IPS DF 6.9 (cell line): ENCODE measurements around the gene APOC3.

Source experiments
- DNase-seq: peaks from one replicate; pipeline ENCODE4 v3.0.0-alpha.2; 2013; ENCODE audit warnings: low read depth, low spot score
- H3K27ac ChIP-seq: one replicate; pipeline ENCODE4 v1.5.1; 2013; ENCODE audit warnings: low read length, control low read depth
- H3K27me3 ChIP-seq: 2 replicates; pipeline ENCODE4 v1.6.1; 2013; ENCODE audit warnings: mild to moderate bottlenecking, low read length; ENCODE audit not compliant: control insufficient read depth, insufficient read depth
- H3K36me3 ChIP-seq: 2 replicates; pipeline ENCODE4 v1.6.1; 2013; ENCODE audit warnings: low read length; ENCODE audit not compliant: control insufficient read depth, insufficient read depth
- H3K4me1 ChIP-seq: 2 replicates; pipeline ENCODE4 v1.6.1; 2013; ENCODE audit warnings: low read length; ENCODE audit not compliant: control insufficient read depth, insufficient read depth
- H3K4me3 ChIP-seq: 2 replicates; pipeline ENCODE4 v1.5.1; 2013; ENCODE audit warnings: mild to moderate bottlenecking, low read length
- H3K9me3 ChIP-seq: 2 replicates; pipeline ENCODE4 v1.6.1; 2013; ENCODE audit warnings: low read length, inconsistent platforms; ENCODE audit not compliant: control insufficient read depth, insufficient read depth
- WGBS: extraction: QIAGEN DNeasy Blood & Tissue Kit; methylation state at CpG from one replicate; pipeline ENCODE4 v1.1.7; 2013; ENCODE audit warnings: mixed read lengths, missing lambda C conversion rate; ENCODE audit not compliant: insufficient read length, insufficient coverage; 5-methylcytosine and 5-hydroxymethylcytosine counted together

APOC3 gene

DNA sequence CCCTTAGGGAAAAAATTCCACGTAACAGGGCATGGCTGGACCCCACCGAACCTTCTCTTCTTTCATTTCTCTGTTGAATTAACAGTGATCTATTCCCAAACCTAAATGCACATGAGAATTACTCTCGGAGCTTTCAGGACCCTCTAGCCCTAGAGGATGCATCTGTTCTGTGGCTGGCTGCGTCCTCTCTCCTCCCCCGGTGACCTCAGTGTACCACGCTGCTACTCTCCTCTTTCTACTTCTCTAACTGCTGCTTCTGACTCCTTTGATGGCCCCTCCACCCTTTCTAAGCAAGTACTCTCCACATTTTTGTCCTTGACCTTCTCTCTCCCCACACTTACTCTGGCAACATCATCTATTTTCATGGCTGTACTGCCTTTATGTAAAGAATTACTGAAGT, 19.8 kb downstream of the APOC3 start:
- no peak overlapping the region for H3K4me3 ChIP-seq
- no peaks in the 10 kb centered on the region for H3K9me3 ChIP-seq
- no CpG with 5 or more reads among the region's 6 CpGs for WGBS
- no peak for DNase-seq
- no peaks in the 10 kb centered on the region for H3K27me3 ChIP-seq
- no peaks in the 10 kb centered on the region for H3K4me1 ChIP-seq
- H3K27ac ChIP-seq, result no peak overlapping the region
- peaks cover 19% of the 10 kb centered on the region for H3K36me3 ChIP-seq

DNA sequence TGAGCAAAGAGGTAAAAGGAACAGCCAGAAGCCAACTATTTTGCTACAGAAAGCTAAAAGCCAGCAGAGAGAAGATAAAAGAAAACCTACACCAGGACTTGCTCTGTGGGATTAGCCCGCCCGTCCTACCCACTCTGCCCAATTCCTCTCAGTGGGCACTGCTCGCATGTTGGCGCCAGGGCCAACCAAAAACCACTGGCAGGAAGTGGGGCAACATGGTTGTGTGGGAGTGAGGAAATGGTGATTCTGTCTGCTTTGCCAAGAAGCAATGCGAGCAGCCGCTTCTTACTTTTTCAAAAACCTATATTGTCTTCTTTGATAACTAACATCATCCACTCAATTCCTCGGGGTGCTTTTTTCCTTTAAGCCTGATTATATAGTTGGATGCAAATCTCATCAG, 21.9 kb downstream of the APOC3 start:
- Histone ChIP-seq H3K27ac (no peak overlapping the region), H3K36me3 (peaks cover 11% of the 10 kb centered on the region), H3K4me3 (no peak overlapping the region), H3K4me1 (no peaks in the 10 kb centered on the region), H3K9me3 (no peaks in the 10 kb centered on the region), H3K27me3 (no peaks in the 10 kb centered on the region)
- no CpG with 5 or more reads among the region's 7 CpGs for WGBS
- DNase-seq, result no peak

DNA sequence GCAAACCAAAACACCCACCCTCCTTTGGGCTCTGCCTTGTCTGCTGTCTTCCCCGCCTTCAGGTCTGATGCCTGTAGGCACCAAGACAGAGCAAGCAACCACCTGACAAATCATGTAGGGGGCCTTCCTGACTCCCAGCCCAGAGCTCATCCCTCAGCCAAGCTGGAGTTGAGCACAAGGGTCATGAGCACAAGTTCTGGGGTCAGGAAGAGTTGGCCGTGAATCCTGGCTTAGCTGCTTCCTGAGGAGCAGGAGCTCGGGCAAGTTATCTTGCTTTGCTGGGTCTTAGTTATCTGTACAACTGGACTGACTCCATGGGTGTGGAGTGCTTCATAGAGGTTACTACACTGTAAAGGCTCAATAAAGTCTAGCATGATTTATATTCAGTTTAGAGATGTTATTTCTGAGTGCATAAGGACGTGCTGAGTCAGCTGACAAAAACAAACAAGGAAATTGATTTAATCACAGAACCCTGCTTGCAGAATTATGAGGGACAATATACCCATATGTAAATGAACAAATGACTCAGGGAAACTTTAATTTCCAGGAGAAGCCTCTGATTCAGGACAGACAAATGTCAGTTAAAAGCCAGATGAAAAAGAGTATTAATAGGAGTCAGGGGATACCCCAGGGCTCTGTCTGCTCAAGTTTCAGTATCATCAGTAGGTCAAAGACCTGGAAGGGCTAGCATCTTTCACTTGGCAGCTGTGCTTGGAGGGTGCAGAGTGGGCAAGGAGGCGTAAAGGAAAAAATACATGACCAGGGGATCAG, 22.7 kb downstream of the APOC3 start:
- H3K27me3 ChIP-seq, result no peaks in the 10 kb centered on the region
- H3K27ac ChIP-seq, result no peak overlapping the region
- no peak for DNase-seq
- H3K36me3 ChIP-seq, result peaks cover 4% of the 10 kb centered on the region
- H3K4me1 ChIP-seq, result no peaks in the 10 kb centered on the region
- WGBS, result no CpG with 5 or more reads among the region's 5 CpGs
- H3K4me3 ChIP-seq, result no peak overlapping the region
- no peaks in the 10 kb centered on the region for H3K9me3 ChIP-seq

- Histone ChIP-seq H3K27ac (no peak overlapping the region), H3K4me3 (no peak overlapping the region), H3K9me3 (no peaks in the 10 kb centered on the region), H3K4me1 (no peaks in the 10 kb centered on the region), H3K27me3 (no peaks in the 10 kb centered on the region), H3K36me3 (peaks cover 7% of the 10 kb centered on the region; the same call in 1 of the 2 replicates)
- no peak for DNase-seq
- no CpG with 5 or more reads among the region's 6 CpGs for WGBS
These were observed 23.9 kb downstream of the APOC3 start for GRCh38 chr11:116853461-116854073.

GRCh38 chr11:116855413-116855812, 25.7 kb downstream of the APOC3 start:
- Histone ChIP-seq H3K9me3 (no peaks in the 10 kb centered on the region), H3K36me3 (peaks cover 13% of the 10 kb centered on the region; the same call in 1 of the 2 replicates), H3K4me3 (no peak overlapping the region), H3K4me1 (no peaks in the 10 kb centered on the region), H3K27ac (no peak overlapping the region), H3K27me3 (no peaks in the 10 kb centered on the region)
- no peak for DNase-seq
- WGBS, result no CpG with 5 or more reads among the region's 7 CpGs

DNA sequence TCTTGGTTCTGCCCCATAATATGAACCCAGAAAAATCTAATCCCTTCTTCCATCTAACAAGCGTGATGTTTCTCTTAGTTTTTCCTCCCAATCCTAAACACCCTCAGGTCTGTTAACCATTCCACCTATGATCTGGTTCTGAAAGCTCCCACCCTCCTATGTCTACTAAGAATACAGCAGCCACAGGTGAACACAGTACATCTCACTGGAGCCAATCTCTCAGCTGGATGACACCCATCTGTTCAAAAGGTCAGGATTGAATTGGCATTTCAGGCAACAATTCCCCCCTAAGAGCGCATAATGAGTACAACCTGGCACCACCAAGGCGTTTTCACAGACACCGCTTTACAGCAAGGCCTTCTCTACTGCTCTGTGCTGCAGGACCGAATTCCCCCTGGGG, 26.7 kb downstream of the APOC3 start:
- no peak overlapping the region for H3K27ac ChIP-seq
- no peaks in the 10 kb centered on the region for H3K27me3 ChIP-seq
- no peaks in the 10 kb centered on the region for H3K4me1 ChIP-seq
- no peak for DNase-seq
- peaks cover 16% of the 10 kb centered on the region; the same call in 1 of the 2 replicates for H3K36me3 ChIP-seq
- H3K4me3 ChIP-seq, result no peak overlapping the region
- WGBS, result no CpG with 5 or more reads among the region's 5 CpGs
- H3K9me3 ChIP-seq, result no peaks in the 10 kb centered on the region

GRCh38 chr11:116857316-116857715, 27.6 kb downstream of the APOC3 start:
- Histone ChIP-seq H3K9me3 (no peaks in the 10 kb centered on the region), H3K4me1 (no peaks in the 10 kb centered on the region), H3K36me3 (peaks cover 16% of the 10 kb centered on the region; the same call in 1 of the 2 replicates), H3K27me3 (no peaks in the 10 kb centered on the region), H3K27ac (no peak overlapping the region), H3K4me3 (no peak overlapping the region)
- DNase-seq, result no peak
- WGBS, result no CpG with 5 or more reads among the region's 2 CpGs

- DNase-seq, result no peak
- H3K4me1 ChIP-seq, result no peaks in the 10 kb centered on the region
- no peak overlapping the region for H3K27ac ChIP-seq
- no peaks in the 10 kb centered on the region for H3K27me3 ChIP-seq
- H3K36me3 ChIP-seq, result peaks cover 16% of the 10 kb centered on the region; the same call in 1 of the 2 replicates
- no CpG with 5 or more reads among the region's 7 CpGs for WGBS
- H3K9me3 ChIP-seq, result no peaks in the 10 kb centered on the region
- H3K4me3 ChIP-seq, result no peak overlapping the region
These were observed 28.2 kb downstream of the APOC3 start for GRCh38 chr11:116857936-116858335.

- no CpG with 5 or more reads among the region's 8 CpGs for WGBS
- H3K36me3 ChIP-seq, result peaks cover 16% of the 10 kb centered on the region; the same call in 1 of the 2 replicates
- DNase-seq, result no peak
- H3K4me3 ChIP-seq, result no peak overlapping the region
- no peaks in the 10 kb centered on the region for H3K27me3 ChIP-seq
- H3K27ac ChIP-seq, result no peak overlapping the region
- H3K4me1 ChIP-seq, result no peaks in the 10 kb centered on the region
- H3K9me3 ChIP-seq, result no peaks in the 10 kb centered on the region
These were observed 29.5 kb downstream of the APOC3 start for GRCh38 chr11:116859175-116859574.

DNA sequence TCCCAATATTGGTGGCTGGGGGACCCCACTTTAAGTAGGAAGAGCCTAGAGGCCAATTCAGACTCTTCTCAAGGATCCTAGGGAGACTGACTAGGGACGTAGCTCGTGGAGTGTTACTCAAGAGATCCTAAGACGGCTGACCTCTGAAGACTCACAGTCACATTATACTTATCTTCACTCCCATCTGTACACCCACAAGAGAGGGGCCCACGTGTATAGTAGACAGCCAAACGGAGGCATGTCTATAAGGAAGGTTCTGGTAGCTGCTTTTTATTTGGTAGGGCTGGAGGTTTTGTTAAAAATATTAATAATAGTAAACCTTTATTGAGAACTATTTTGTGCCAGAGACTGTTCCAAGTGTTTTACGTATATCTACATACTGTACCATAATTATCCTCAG, 30.6 kb downstream of the APOC3 start:
- no peaks in the 10 kb centered on the region for H3K27me3 ChIP-seq
- no peak overlapping the region for H3K27ac ChIP-seq
- no peak for DNase-seq
- H3K36me3 ChIP-seq, result peaks cover 16% of the 10 kb centered on the region; the same call in 1 of the 2 replicates
- no CpG with 5 or more reads among the region's 6 CpGs for WGBS
- no peaks in the 10 kb centered on the region for H3K4me1 ChIP-seq
- H3K9me3 ChIP-seq, result no peaks in the 10 kb centered on the region
- H3K4me3 ChIP-seq, result no peak overlapping the region
